ENCODE results near the gene HES7. TPM values are rescaled to one million over a fixed set of nuclear protein-coding genes. Genes with fewer than 3 reads are reported as not detected.
A peak's percentile ranks its signal among the peaks of the same experiment; 100 is the strongest.
"Not testable (repeated sequence)": the region's sequence is repeated elsewhere in the genome, so short reads cannot be mapped to it uniquely, and the experiment has no call there.

Gene HES7
- polyA plus RNA-seq, 2 of the 4 experiments (the other 2 are of a cell fraction) = 0.56 to 0.72 TPM

DNA sequence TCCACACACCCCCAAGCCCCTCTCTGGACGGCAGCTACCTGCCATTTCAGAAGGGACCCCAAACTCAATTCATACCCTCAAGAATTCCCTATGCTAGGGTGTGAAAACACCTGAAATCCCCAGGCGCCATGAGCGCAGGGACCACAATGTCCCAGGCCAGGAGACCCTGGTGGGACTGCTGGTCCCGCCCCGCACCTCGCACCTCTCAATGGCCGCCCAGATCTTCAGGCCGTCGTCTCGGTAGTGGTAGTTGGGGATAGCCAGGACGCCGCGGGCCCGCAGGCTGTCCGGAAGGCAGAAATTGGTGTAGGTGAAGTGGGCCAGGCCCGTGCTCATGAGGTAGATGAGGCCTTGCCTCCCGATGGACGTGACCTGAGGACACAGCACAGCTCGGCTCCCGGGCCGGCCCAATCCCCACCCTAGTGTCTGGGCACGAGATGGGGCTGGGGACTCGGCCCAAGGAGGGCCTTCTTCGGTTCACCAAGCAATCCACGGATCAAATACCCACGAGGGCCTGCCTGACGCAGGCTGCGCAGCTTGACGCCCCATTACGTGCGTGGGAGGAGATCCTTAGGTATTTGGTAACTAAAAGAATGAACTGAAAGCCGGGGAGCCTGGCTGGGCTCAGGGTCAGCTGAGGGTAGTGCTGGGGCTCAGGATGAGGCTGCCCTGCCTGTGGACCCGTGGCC, 14.8 kb downstream of the HES7 start:
- DNase-seq (ENCODE audit: low read depth in 1 of 2, low spot score in 1 of 2) = no peak
- Histone ChIP-seq H3K4me3 (no peak overlapping the region), H3K27ac (no peak overlapping the region), H3K4me1 (peaks cover 15% of the 10 kb centered on the region), H3K9me3 (no peaks in the 10 kb centered on the region), H3K4me2 (no peak overlapping the region)
- WGBS (ENCODE audit: missing lambda C conversion rate) = 89% methylated on average over 33 of the region's 33 CpGs
- FAIRE-seq = no peak
- no peak for ATAC-seq
- POLR2A ChIA-PET = no interaction called here
- TF ChIP-seq, protein P1, sequence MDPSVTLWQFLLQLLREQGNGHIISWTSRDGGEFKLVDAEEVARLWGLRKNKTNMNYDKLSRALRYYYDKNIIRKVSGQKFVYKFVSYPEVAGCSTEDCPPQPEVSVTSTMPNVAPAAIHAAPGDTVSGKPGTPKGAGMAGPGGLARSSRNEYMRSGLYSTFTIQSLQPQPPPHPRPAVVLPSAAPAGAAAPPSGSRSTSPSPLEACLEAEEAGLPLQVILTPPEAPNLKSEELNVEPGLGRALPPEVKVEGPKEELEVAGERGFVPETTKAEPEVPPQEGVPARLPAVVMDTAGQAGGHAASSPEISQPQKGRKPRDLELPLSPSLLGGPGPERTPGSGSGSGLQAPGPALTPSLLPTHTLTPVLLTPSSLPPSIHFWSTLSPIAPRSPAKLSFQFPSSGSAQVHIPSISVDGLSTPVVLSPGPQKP (IDR thresholded peaks at IDR 0.05; ENCODE audit: low read depth, low read length) = no peak
- TF ChIP-seq, protein P2, sequence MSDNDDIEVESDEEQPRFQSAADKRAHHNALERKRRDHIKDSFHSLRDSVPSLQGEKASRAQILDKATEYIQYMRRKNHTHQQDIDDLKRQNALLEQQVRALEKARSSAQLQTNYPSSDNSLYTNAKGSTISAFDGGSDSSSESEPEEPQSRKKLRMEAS (IDR thresholded peaks at IDR 0.05) = no peak
- TF ChIP-seq POLR2AphosphoS2 (conservative IDR thresholded peaks at IDR 0.05; ENCODE audit: low read length) (no peak), TFCP2L1 (CRISPR knock-in tag; IDR thresholded peaks at IDR 0.05) (no peak), ESRRA (IDR thresholded peaks at IDR 0.05; ENCODE audit: borderline replicate concordance, low read length) (no peak)
- TF ChIP-seq, protein P3, sequence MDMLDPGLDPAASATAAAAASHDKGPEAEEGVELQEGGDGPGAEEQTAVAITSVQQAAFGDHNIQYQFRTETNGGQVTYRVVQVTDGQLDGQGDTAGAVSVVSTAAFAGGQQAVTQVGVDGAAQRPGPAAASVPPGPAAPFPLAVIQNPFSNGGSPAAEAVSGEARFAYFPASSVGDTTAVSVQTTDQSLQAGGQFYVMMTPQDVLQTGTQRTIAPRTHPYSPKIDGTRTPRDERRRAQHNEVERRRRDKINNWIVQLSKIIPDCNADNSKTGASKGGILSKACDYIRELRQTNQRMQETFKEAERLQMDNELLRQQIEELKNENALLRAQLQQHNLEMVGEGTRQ (IDR thresholded peaks at IDR 0.05) = no peak
- CTCF ChIA-PET = interaction anchor here (0.7 to 24.1 kb wide), 9 partner anchors 8 to 531 kb away, joined by 3 to 1490 read pairs (median 11); partner anchors contain the start of genes ALOX12B and ALOXE3

DNA sequence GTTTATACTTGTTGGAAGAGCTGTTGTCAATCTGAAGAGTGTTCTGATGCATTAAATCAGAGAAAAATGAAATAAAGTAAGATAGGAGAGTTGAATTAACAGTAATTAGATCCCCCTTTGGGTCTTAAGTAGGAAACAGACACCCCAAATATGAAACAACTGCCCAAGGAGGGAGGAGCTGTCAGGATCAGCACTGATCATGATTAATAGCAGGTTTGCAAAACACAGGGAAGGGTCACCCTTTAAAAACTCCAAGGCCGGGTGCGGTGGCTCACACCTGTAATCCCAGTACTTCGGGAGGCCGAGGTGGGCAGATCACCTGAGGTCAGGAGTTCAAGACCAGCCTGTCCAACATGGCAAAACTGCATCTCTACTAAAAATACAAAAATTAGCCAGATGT, 16.9 kb downstream of the HES7 start:
- H3K27ac ChIP-seq; H3K4me2 ChIP-seq; FAIRE-seq; ATAC-seq; H3K4me3 ChIP-seq; DNase-seq (ENCODE audit: low read depth in 1 of 2, low spot score in 1 of 2); POLR2A ChIA-PET; H3K9me3 ChIP-seq: not testable (repeated sequence)
- CTCF ChIA-PET = interaction anchor here (1.1 to 24.1 kb wide), 4 partner anchors 10 to 194 kb away, joined by 4 to 1490 read pairs (median 229); partner anchors contain the start of genes ALOX12B and ALOXE3
- WGBS (ENCODE audit: missing lambda C conversion rate) = 82% methylated on average over 4 of the region's 4 CpGs
- H3K4me1 ChIP-seq = peaks cover 21% of the 10 kb centered on the region

DNA sequence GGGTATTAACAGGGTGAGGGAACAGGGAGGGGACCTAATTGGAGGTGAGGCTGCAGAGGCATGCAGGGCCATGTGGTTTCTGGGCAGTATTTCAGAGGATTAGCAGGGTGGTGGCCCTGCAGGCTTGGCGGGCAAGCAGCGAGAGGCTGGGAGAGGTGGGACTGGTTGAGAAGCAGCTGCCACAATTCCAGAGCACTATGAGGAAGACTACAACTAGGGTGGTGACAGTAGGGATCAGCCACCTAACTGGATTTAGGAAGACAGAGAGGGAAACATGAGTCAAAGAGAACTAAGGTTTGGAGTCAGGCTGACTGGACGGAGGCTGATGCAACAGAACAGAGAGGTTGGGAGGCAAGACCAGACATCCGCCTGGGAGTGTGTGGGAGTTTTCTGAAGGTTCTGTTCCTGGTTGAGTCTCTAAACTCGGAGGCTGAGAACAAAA, 17.9 kb downstream of the HES7 start:
- Histone ChIP-seq H3K4me3 (no peak overlapping the region), H3K27ac (peak overlapping the region; percentile 27 to 32; a peak in 3 of 6 replicates), H3K4me1 (peaks cover 21% of the 10 kb centered on the region), H3K9me3 (no peaks in the 10 kb centered on the region), H3K4me2 (no peak overlapping the region)
- 72% methylated on average over 5 of the region's 5 CpGs for WGBS (ENCODE audit: missing lambda C conversion rate)
- FAIRE-seq (no peak), ATAC-seq (no peak), DNase-seq (ENCODE audit: low read depth in 1 of 2, low spot score in 1 of 2) (no peak)
- TF ChIP-seq TFCP2L1 (CRISPR knock-in tag; IDR thresholded peaks at IDR 0.05) (no peak), ZC3H11A (IDR thresholded peaks at IDR 0.05) (no peak), PHF8 (IDR thresholded peaks at IDR 0.05; ENCODE audit: borderline replicate concordance, low read depth) (no peak), HOXA7 (CRISPR knock-in tag; IDR thresholded peaks at IDR 0.05) (no peak), SREBF2 (IDR thresholded peaks at IDR 0.05) (no peak)
- ChIA-PET CTCF (interaction anchor here (1.1 to 24.1 kb wide), 4 partner anchors 11 to 195 kb away, joined by 4 to 1490 read pairs (median 229); partner anchors contain the start of genes ALOX12B and ALOXE3), POLR2A (no interaction called here)

DNA sequence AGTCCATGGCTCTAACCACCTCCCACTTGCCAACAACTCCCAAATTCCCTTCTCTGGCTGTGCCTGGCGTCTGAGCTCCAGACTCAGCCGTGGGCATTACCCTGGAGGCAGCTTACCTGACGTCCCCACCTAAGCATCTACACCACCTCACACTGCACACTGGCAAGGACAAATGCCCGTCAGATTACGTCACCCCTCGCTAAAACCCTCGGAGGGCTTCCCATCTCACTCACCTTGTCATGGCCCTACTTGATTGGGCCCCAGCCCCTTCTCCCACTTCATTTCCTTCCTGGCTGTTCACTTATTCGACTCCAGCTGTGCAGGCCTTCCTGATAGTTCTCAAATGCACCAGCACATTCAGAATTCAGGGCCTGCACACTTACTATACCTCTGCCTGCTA, 19.0 kb downstream of the HES7 start:
- Histone ChIP-seq H3K4me1 (peaks cover 18% of the 10 kb centered on the region), H3K4me3 (no peak overlapping the region), H3K27ac (no peak overlapping the region), H3K4me2 (no peak overlapping the region), H3K9me3 (no peaks in the 10 kb centered on the region)
- POLR2A ChIA-PET = interaction anchor here (0.5 kb wide), 1 partner anchor 165 kb away, joined by 8 read pairs; no protein-coding TSS in a partner anchor
- FAIRE-seq = no peak
- no peak for TF ChIP-seq FOSB (CRISPR knock-in tag; IDR thresholded peaks at IDR 0.05)
- no peak for TF ChIP-seq FOXS1 (CRISPR knock-in tag; IDR thresholded peaks at IDR 0.05)
- TF ChIP-seq, protein P2 (IDR thresholded peaks at IDR 0.05) = no peak
- TF ChIP-seq POLR2A (IDR thresholded peaks at IDR 0.05; ENCODE audit: low read length) = no peak
- no peak for TF ChIP-seq EHF (CRISPR knock-in tag; IDR thresholded peaks at IDR 0.05)
- no peak for TF ChIP-seq KDM1A (IDR thresholded peaks at IDR 0.05; ENCODE audit: low read depth)
- no peak for TF ChIP-seq NR3C1 (IDR thresholded peaks at IDR 0.05)
- TF ChIP-seq RARB (CRISPR knock-in tag; IDR thresholded peaks at IDR 0.05) = no peak
- no peak for TF ChIP-seq NFE2L2 (conservative IDR thresholded peaks at IDR 0.05; ENCODE audit: low read length)
- TF ChIP-seq TFCP2L1 (CRISPR knock-in tag; IDR thresholded peaks at IDR 0.05) = no peak
- no peak for TF ChIP-seq ZNF302 (CRISPR knock-in tag; IDR thresholded peaks at IDR 0.05)
- TF ChIP-seq TP53 (CRISPR knock-in tag; IDR thresholded peaks at IDR 0.05) = no peak
- TF ChIP-seq RCOR1 (IDR thresholded peaks at IDR 0.05; ENCODE audit: low read depth, low read length) = no peak
- TF ChIP-seq, protein P4, sequence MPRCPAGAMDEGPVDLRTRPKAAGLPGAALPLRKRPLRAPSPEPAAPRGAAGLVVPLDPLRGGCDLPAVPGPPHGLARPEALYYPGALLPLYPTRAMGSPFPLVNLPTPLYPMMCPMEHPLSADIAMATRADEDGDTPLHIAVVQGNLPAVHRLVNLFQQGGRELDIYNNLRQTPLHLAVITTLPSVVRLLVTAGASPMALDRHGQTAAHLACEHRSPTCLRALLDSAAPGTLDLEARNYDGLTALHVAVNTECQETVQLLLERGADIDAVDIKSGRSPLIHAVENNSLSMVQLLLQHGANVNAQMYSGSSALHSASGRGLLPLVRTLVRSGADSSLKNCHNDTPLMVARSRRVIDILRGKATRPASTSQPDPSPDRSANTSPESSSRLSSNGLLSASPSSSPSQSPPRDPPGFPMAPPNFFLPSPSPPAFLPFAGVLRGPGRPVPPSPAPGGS (IDR thresholded peaks at IDR 0.05) = no peak
- no peak for TF ChIP-seq MAZ (IDR thresholded peaks at IDR 0.05; ENCODE audit: borderline replicate concordance, low read depth, low read length)
- no peak for TF ChIP-seq ESRRA (IDR thresholded peaks at IDR 0.05; ENCODE audit: borderline replicate concordance, low read length)
- no peak for TF ChIP-seq CBX2 (IDR thresholded peaks at IDR 0.05; ENCODE audit: borderline replicate concordance, low read depth)
- TF ChIP-seq, protein P5, sequence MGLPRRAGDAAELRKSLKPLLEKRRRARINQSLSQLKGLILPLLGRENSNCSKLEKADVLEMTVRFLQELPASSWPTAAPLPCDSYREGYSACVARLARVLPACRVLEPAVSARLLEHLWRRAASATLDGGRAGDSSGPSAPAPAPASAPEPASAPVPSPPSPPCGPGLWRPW (IDR thresholded peaks at IDR 0.05) = no peak
- no peak for ATAC-seq
- DNase-seq (ENCODE audit: low read depth in 1 of 2, low spot score in 1 of 2) = no peak
- CTCF ChIA-PET = interaction anchor here (0.5 to 24.1 kb wide), 9 partner anchors 6 to 508 kb away, joined by 3 to 1490 read pairs (median 5); partner anchors contain the start of genes ALOX12B, ALOXE3 and HES7
- WGBS (ENCODE audit: missing lambda C conversion rate) = 79% methylated on average over 8 of the region's 8 CpGs

Measured in A549 (cell line).